SK-N-SH (cell line): ENCODE results near the gene SRMS. TPM values are rescaled to one million over a fixed set of nuclear protein-coding genes. Genes with fewer than 3 reads are reported as not detected.

Experiments used
- CTCF ChIA-PET: fragments of 300-600, 350-600 bp; formaldehyde crosslinking; extraction: SDS; loops from one replicate; lab custom pipeline; 2021; lab: Yijun Ruan, JAX
- POLR2A ChIA-PET: fragments of 350-600 bp; sonication (Branson Sonifier 250); formaldehyde crosslinking; extraction: SDS; loops from one replicate; lab custom pipeline; 2020; ENCODE audit warnings: antibody characterized with exemption, inconsistent platforms; lab: Yijun Ruan, JAX
- DNase-seq: peaks from one replicate; pipeline ENCODE4 v3.0.0; 2012
- H2AFZ ChIP-seq: fragments of 200-600 bp; sonication (generic); 2 replicates; pipeline ENCODE4 v1.8.1; 2016; ENCODE audit warnings: antibody characterized with exemption, mild to moderate bottlenecking, low read depth
- H3F3A ChIP-seq: fragments of 200-600 bp; sonication (generic); replicated peaks from 2 replicates; pipeline ENCODE3; 2016; ENCODE audit warnings: antibody characterized with exemption, mild to moderate bottlenecking; ENCODE audit not compliant: insufficient read depth
- H3K27ac ChIP-seq, 2 experiments: fragments of 200-500 bp in 1 of 2; fragments of 200-600 bp in 1 of 2; sonication (Bioruptor generic) in 1 of 2; sonication (generic), shearing (Covaris generic) in 1 of 2; 2 replicates each; pipeline versions ENCODE4 v1.5.1 to v1.6.1; 2014 to 2016; ENCODE audit warnings: low read depth in 2 of 2, inconsistent platforms in 1 of 2, low read length in 1 of 2, mild to moderate bottlenecking in 1 of 2, mixed read lengths in 1 of 2
- H3K27me3 ChIP-seq: fragments of 200-600 bp; sonication (generic), shearing (Covaris generic); 2 replicates; pipeline ENCODE4 v1.6.1; 2016; ENCODE audit warnings: mixed run types; ENCODE audit not compliant: insufficient read depth
- H3K36me3 ChIP-seq, 2 experiments: fragments of 200-500 bp in 1 of 2; fragments of 200-600 bp in 1 of 2; sonication (Bioruptor generic) in 1 of 2; sonication (generic) in 1 of 2; replicated peaks in 1 of 2; 2 replicates each; pipeline versions ENCODE3 to v1.5.1; 2014 to 2016; ENCODE audit warnings: low read length in 1 of 2, mild to moderate bottlenecking in 1 of 2; ENCODE audit not compliant: insufficient read depth in 2 of 2, control insufficient read depth in 1 of 2
- H3K4me1 ChIP-seq, 2 experiments: fragments of 200-500 bp in 1 of 2; fragments of 200-600 bp in 1 of 2; sonication (Bioruptor generic) in 1 of 2; sonication (generic), shearing (Covaris generic) in 1 of 2; 2 replicates each; pipeline versions ENCODE4 v1.5.1 to v1.6.1; 2014 to 2016; ENCODE audit warnings: low read depth in 1 of 2, low read length in 1 of 2, mixed run types in 1 of 2; ENCODE audit not compliant: insufficient read depth in 2 of 2, control insufficient read depth in 1 of 2
- H3K4me2 ChIP-seq: fragments of 200-600 bp; sonication (generic), shearing (Covaris generic); 2 replicates; pipeline ENCODE4 v1.6.1; 2017; ENCODE audit warnings: mixed run types
- H3K4me3 ChIP-seq, 2 experiments: fragments of 200-500 bp in 1 of 2; fragments of 200-600 bp in 1 of 2; sonication (Bioruptor generic) in 1 of 2; sonication (generic), shearing (Covaris generic) in 1 of 2; 2 replicates each; pipeline versions ENCODE4 v1.5.1 to v1.8.1; 2014 to 2016; ENCODE audit warnings: low read depth in 2 of 2, inconsistent platforms in 1 of 2, low read length in 1 of 2, mild to moderate bottlenecking in 1 of 2, mixed read lengths in 1 of 2, moderate library complexity in 1 of 2
- H3K79me2 ChIP-seq: fragments of 200-600 bp; sonication (generic); 2 replicates; pipeline ENCODE4 v1.8.1; 2017; ENCODE audit warnings: mild to moderate bottlenecking; ENCODE audit not compliant: insufficient read depth
- H3K9ac ChIP-seq: fragments of 200-600 bp; sonication (generic); 2 replicates; pipeline ENCODE4 v1.6.1; 2017; ENCODE audit warnings: mixed run types
- H3K9me2 ChIP-seq: fragments of 200-600 bp; sonication (generic); 2 replicates; pipeline ENCODE4 v1.6.1; 2017; ENCODE audit warnings: mixed run types
- H3K9me3 ChIP-seq: fragments of 200-600 bp; sonication (generic); 2 replicates; pipeline ENCODE4 v1.6.1; 2017; ENCODE audit warnings: mixed run types, mild to moderate bottlenecking, moderate library complexity
- H4K20me1 ChIP-seq: fragments of 200-600 bp; sonication (generic); 2 replicates; pipeline ENCODE4 v1.6.1; 2017; ENCODE audit warnings: mild to moderate bottlenecking, mixed run types; ENCODE audit not compliant: insufficient read depth
- CHD2 ChIP-seq: fragments of 150-350 bp; IDR thresholded peaks from 2 replicates; pipeline ENCODE4 v1.6.1; 2018; ENCODE audit warnings: low read length; ENCODE audit not compliant: partially characterized antibody
- CTCF ChIP-seq: fragments of 200-600 bp; sonication (generic); IDR thresholded peaks from 2 replicates; pipeline ENCODE4 v1.6.1; 2017; ENCODE audit warnings: antibody characterized with exemption, mild to moderate bottlenecking, moderate library complexity
- EP300 ChIP-seq, 2 experiments: IDR thresholded peaks; 2 replicates each; pipeline versions ENCODE4 v1.4.0 to v1.6.1; 2012; ENCODE audit warnings: borderline replicate concordance in 1 of 2, low read depth in 1 of 2, low read length in 1 of 2
- GABPA ChIP-seq: IDR thresholded peaks from 2 replicates; pipeline ENCODE4 v1.4.0; 2012; ENCODE audit warnings: low read depth, mild to moderate bottlenecking
- MAX ChIP-seq: IDR thresholded peaks from 2 replicates; pipeline ENCODE4 v1.4.0; 2012; ENCODE audit warnings: low read depth
- POLR2AphosphoS5 ChIP-seq: IDR thresholded peaks from 2 replicates; pipeline ENCODE4 v1.6.1; 2012; ENCODE audit warnings: low read depth, low read length
- RFX5 ChIP-seq: IDR thresholded peaks from 2 replicates; pipeline ENCODE4 v1.6.1; 2012; ENCODE audit warnings: mild to moderate bottlenecking, improper control_type of control experiment, low read length
- SMC3 ChIP-seq: IDR thresholded peaks from 2 replicates; pipeline ENCODE4 v1.6.1; 2012; ENCODE audit warnings: low read depth, low read length, improper control_type of control experiment
- USF1 ChIP-seq: IDR thresholded peaks from 2 replicates; pipeline ENCODE4 v1.4.0; 2012; ENCODE audit warnings: low read depth, borderline replicate concordance
- YY1 ChIP-seq: IDR thresholded peaks from 2 replicates; pipeline ENCODE4 v1.4.0; 2012; ENCODE audit warnings: low read depth, mild to moderate bottlenecking
- whole genome bisulfite sequencing: methylation state at CpG from one replicate; pipeline ENCODE4 v1.1.6; 2017; ENCODE audit warnings: low lambda C conversion rate; 5-methylcytosine and 5-hydroxymethylcytosine counted together
- polyA plus RNA-seq, 3 experiments: library from polyadenylated mRNA; depleted of rRNA; stranded (reverse); fragments of >200 nt; gene quantifications; 2 replicates each; pipeline ENCODE4 v1.2.3, GENCODE V29; 2012

SRMS gene
- polyA plus RNA-seq, 1 of the 3 experiments (the other 2 are of a cell fraction) = not detected

- POLR2A ChIA-PET = interaction anchor here (1.2 kb wide), 2 partner anchors 13 to 101 kb away, joined by 4 to 5 read pairs; partner anchors contain the start of gene STMN3
- peaks cover 0 to 14% of the 10 kb centered on the region in 2 experiments; a peak in 1 of 4 replicates for H3K4me1 ChIP-seq
- no peak overlapping the region for H2AFZ ChIP-seq
- CTCF ChIA-PET = interaction anchor here (0.6 to 8.2 kb wide), 3 partner anchors 14 to 402 kb away, joined by 3 to 66 read pairs (median 4); partner anchors contain the start of genes PPDPF and PTK6
- H3K27me3 ChIP-seq = no peaks in the 10 kb centered on the region
- no peak for TF ChIP-seq EP300 (IDR thresholded peaks at IDR 0.05; ENCODE audit: borderline replicate concordance in 1 of 2, low read depth in 1 of 2, low read length in 1 of 2)
- TF ChIP-seq MAX = no peak
- TF ChIP-seq SMC3 = no peak
- no peak for TF ChIP-seq CTCF
- H3K4me2 ChIP-seq = no peak overlapping the region
- no peak overlapping the region for H3K9ac ChIP-seq
- no peak overlapping the region for H3K4me3 ChIP-seq
- H3F3A ChIP-seq = peaks cover 9% of the 10 kb centered on the region
- H3K9me3 ChIP-seq = no peaks in the 10 kb centered on the region
- H4K20me1 ChIP-seq = no peaks in the 10 kb centered on the region
- no peak for DNase-seq
- no peaks in the 10 kb centered on the region for H3K79me2 ChIP-seq
- no peak overlapping the region; a peak in 1 of 4 replicates for H3K27ac ChIP-seq
- 73% methylated on average over 14 of the region's 15 CpGs for WGBS
- H3K36me3 ChIP-seq = no peaks in the 10 kb centered on the region
- no peaks in the 10 kb centered on the region for H3K9me2 ChIP-seq
Observed at GRCh38 chr20:63552481-63553249, 5.1 kb upstream of the SRMS start.

GRCh38 chr20:63551068-63551467, 3.5 kb upstream of the SRMS start:
- H3F3A ChIP-seq = peaks cover 9% of the 10 kb centered on the region

More at GRCh38 chr20:63551068-63551467, 3.5 kb upstream of the SRMS start:
- WGBS = 63% methylated on average over 9 of the region's 9 CpGs
- no peaks in the 10 kb centered on the region for H3K9me2 ChIP-seq
- no peak overlapping the region for H3K27ac ChIP-seq
- ChIA-PET POLR2A (no interaction called here), CTCF (interaction anchor here (0.6 to 8.2 kb wide), 3 partner anchors 12 to 189 kb away, joined by 3 to 66 read pairs (median 3); partner anchors contain the start of gene PTK6)
- no peaks in the 10 kb centered on the region for H3K79me2 ChIP-seq
- H3K4me1 ChIP-seq = peaks cover 0 to 14% of the 10 kb centered on the region in 2 experiments; a peak in 1 of 4 replicates
- no peak for DNase-seq
- no peaks in the 10 kb centered on the region for H3K36me3 ChIP-seq
- no peaks in the 10 kb centered on the region for H4K20me1 ChIP-seq
- TF ChIP-seq POLR2AphosphoS5 (no peak), YY1 (no peak), USF1 (no peak), GABPA (no peak), RFX5 (no peak), CHD2 (no peak)
- H3K9ac ChIP-seq = no peak overlapping the region
- H3K27me3 ChIP-seq = no peaks in the 10 kb centered on the region
- no peak overlapping the region for H3K4me3 ChIP-seq
- no peak overlapping the region for H3K4me2 ChIP-seq
- H3K9me3 ChIP-seq = no peaks in the 10 kb centered on the region
- no peak overlapping the region for H2AFZ ChIP-seq
